Spleen (tissue), 7 donors: ENCODE results near the gene ACAD11.

Experiments
- POLR2A ChIP-seq, 3 donors: fragments of 450-650 bp; IDR thresholded peaks; one replicate each; pipeline ENCODE4 v1.5.1; 2017; ENCODE audit warnings: antibody characterized with exemption in 3 of 3, mild to moderate bottlenecking in 1 of 3
- POLR2AphosphoS5 ChIP-seq, 3 donors: sonication (generic); formaldehyde crosslinking; IDR thresholded peaks; one replicate each; pipeline ENCODE4 v1.5.1; 2017; ENCODE audit warnings: antibody characterized with exemption in 3 of 3
- TF ChIP-seq, protein P1 (sequence below), 11 experiments: fragments of 200-600 bp in 7 of 11; fragments of 450-650 bp in 4 of 11; sonication (generic) in 4 of 11; IDR thresholded peaks in 8 of 11; conservative IDR thresholded peaks in 3 of 11; 1 replicate in 7 of 11; 2 replicates in 4 of 11; pipeline versions ENCODE4 v1.4.0 to v1.8.0; 2016 to 2021; ENCODE audit warnings: antibody characterized with exemption in 11 of 11, inconsistent platforms in 4 of 11, mild to moderate bottlenecking in 1 of 11
- donor health status: DM: no; HTN: no; CAD: no; lungs with moderate emphysema.
- donor health status: DM: no; HTN: no; CAD: no.
- donor health status: DM: no; HTN: no; CAD: no.

DNA sequence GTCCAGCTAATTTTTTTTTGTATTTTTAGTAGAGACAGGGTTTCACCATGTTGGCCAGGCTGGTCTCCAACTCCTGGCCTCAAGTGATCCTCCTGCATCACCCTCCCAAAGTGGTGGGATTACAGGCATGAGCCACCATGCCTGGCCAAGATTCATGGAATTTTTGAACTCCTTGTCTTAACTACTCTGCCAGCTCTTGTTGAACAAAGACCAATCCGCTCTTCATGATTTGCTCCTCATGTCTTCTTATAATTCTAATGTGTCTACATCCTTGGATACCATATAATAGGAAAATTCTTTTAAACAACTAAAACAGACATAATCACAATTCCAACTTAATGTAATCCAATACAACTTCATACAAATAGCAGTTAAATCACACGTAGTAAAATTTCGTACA is 21.8 kb upstream of the ACAD11 start:
- TF ChIP-seq, protein P1, sequence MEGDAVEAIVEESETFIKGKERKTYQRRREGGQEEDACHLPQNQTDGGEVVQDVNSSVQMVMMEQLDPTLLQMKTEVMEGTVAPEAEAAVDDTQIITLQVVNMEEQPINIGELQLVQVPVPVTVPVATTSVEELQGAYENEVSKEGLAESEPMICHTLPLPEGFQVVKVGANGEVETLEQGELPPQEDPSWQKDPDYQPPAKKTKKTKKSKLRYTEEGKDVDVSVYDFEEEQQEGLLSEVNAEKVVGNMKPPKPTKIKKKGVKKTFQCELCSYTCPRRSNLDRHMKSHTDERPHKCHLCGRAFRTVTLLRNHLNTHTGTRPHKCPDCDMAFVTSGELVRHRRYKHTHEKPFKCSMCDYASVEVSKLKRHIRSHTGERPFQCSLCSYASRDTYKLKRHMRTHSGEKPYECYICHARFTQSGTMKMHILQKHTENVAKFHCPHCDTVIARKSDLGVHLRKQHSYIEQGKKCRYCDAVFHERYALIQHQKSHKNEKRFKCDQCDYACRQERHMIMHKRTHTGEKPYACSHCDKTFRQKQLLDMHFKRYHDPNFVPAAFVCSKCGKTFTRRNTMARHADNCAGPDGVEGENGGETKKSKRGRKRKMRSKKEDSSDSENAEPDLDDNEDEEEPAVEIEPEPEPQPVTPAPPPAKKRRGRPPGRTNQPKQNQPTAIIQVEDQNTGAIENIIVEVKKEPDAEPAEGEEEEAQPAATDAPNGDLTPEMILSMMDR (IDR thresholded peaks at IDR 0.05 in 8 of 11, conservative IDR thresholded peaks at IDR 0.05 in 3 of 11), result no peak
- no peak for TF ChIP-seq POLR2A (IDR thresholded peaks at IDR 0.05)
- TF ChIP-seq POLR2AphosphoS5 (IDR thresholded peaks at IDR 0.05), result no peak
